Measurements from ENCODE around the gene GAB2. TPM values are rescaled to one million over a fixed set of nuclear protein-coding genes. Genes with fewer than 3 reads are reported as not detected.

The GAB2 gene
- total RNA-seq, 3 donors from 2014 or later: 1.9 to 3.2 (median 3.2) TPM

- no peak for DNase-seq
- Mint-ChIP-seq H3K4me3 (no peak overlapping the region), H3K27me3 (ENCODE audit: low read depth) (no peaks in the 10 kb centered on the region), H3K9me3 (no peaks in the 10 kb centered on the region), H3K4me1 (ENCODE audit: low read depth) (peaks cover 6% of the 10 kb centered on the region), H3K36me3 (ENCODE audit: insufficient read depth) (no peaks in the 10 kb centered on the region)
- ATAC-seq: no peak
These were observed 62.3 kb downstream of the GAB2 start for GRCh38 chr11:78355309-78355705.

- Mint-ChIP-seq H3K4me1 (ENCODE audit: low read depth) (peaks cover 13% of the 10 kb centered on the region), H3K4me3 (no peak overlapping the region), H3K27me3 (ENCODE audit: low read depth) (no peaks in the 10 kb centered on the region), H3K36me3 (ENCODE audit: insufficient read depth) (no peaks in the 10 kb centered on the region), H3K9me3 (no peaks in the 10 kb centered on the region)
- DNase-seq (no peak), ATAC-seq (no peak)
These were observed 63.0 kb downstream of the GAB2 start for GRCh38 chr11:78354408-78355308.

- Mint-ChIP-seq H3K4me3 (no peak overlapping the region), H3K4me1 (ENCODE audit: low read depth) (peaks cover 16% of the 10 kb centered on the region), H3K36me3 (ENCODE audit: insufficient read depth) (no peaks in the 10 kb centered on the region), H3K9me3 (no peaks in the 10 kb centered on the region), H3K27me3 (ENCODE audit: low read depth) (no peaks in the 10 kb centered on the region)
- ATAC-seq (no peak), DNase-seq (no peak)
These were observed 65.4 kb downstream of the GAB2 start for GRCh38 chr11:78351979-78352841.

- Mint-ChIP-seq H3K27me3 (ENCODE audit: low read depth) (no peaks in the 10 kb centered on the region), H3K9me3 (no peaks in the 10 kb centered on the region), H3K4me1 (ENCODE audit: low read depth) (peaks cover 16% of the 10 kb centered on the region), H3K4me3 (no peak overlapping the region), H3K36me3 (ENCODE audit: insufficient read depth) (no peaks in the 10 kb centered on the region)
- ATAC-seq (no peak), DNase-seq (no peak)
These were observed 66.4 kb downstream of the GAB2 start for GRCh38 chr11:78351193-78351592.

GRCh38 chr11:78350646-78351165 lies 66.9 kb downstream of the GAB2 start:
- Mint-ChIP-seq H3K9me3 (no peaks in the 10 kb centered on the region), H3K36me3 (ENCODE audit: insufficient read depth) (no peaks in the 10 kb centered on the region), H3K27me3 (ENCODE audit: low read depth) (no peaks in the 10 kb centered on the region), H3K4me3 (no peak overlapping the region), H3K4me1 (ENCODE audit: low read depth) (peaks cover 16% of the 10 kb centered on the region)
- no peak for ATAC-seq
- no peak for DNase-seq

- DNase-seq (no peak), ATAC-seq (no peak)
- peak overlapping the region; percentile 59 for H3K4me3 Mint-ChIP-seq
- no peaks in the 10 kb centered on the region for H3K27me3 Mint-ChIP-seq (ENCODE audit: low read depth)
- peaks cover 16% of the 10 kb centered on the region for H3K4me1 Mint-ChIP-seq (ENCODE audit: low read depth)
- no peaks in the 10 kb centered on the region for H3K36me3 Mint-ChIP-seq (ENCODE audit: insufficient read depth)
- no peaks in the 10 kb centered on the region for H3K9me3 Mint-ChIP-seq
These were observed 67.5 kb downstream of the GAB2 start for GRCh38 chr11:78350091-78350645.

- DNase-seq: no peak
- H3K4me1 Mint-ChIP-seq (ENCODE audit: low read depth): peaks cover 16% of the 10 kb centered on the region
These were observed 68.0 kb downstream of the GAB2 start for GRCh38 chr11:78349624-78350023.

GRCh38 chr11:78349114-78349513 lies 68.5 kb downstream of the GAB2 start:
- Mint-ChIP-seq H3K4me3 (no peak overlapping the region), H3K4me1 (ENCODE audit: low read depth) (peaks cover 16% of the 10 kb centered on the region), H3K27me3 (ENCODE audit: low read depth) (no peaks in the 10 kb centered on the region), H3K36me3 (ENCODE audit: insufficient read depth) (no peaks in the 10 kb centered on the region), H3K9me3 (no peaks in the 10 kb centered on the region)
- ATAC-seq: no peak
- DNase-seq: no peak

More at GRCh38 chr11:78349624-78350023, 68.0 kb downstream of the GAB2 start:
- no peak for ATAC-seq
- H3K27me3 Mint-ChIP-seq (ENCODE audit: low read depth): no peaks in the 10 kb centered on the region
- H3K36me3 Mint-ChIP-seq (ENCODE audit: insufficient read depth): no peaks in the 10 kb centered on the region
- H3K9me3 Mint-ChIP-seq: no peaks in the 10 kb centered on the region
- no peak overlapping the region for H3K4me3 Mint-ChIP-seq

GRCh38 chr11:78347956-78348355 lies 69.7 kb downstream of the GAB2 start:
- H3K27me3 Mint-ChIP-seq (ENCODE audit: low read depth): no peaks in the 10 kb centered on the region
- ATAC-seq (no peak), DNase-seq (no peak)
- H3K4me1 Mint-ChIP-seq (ENCODE audit: low read depth): peaks cover 16% of the 10 kb centered on the region
- H3K36me3 Mint-ChIP-seq (ENCODE audit: insufficient read depth): no peaks in the 10 kb centered on the region
- no peak overlapping the region for H3K4me3 Mint-ChIP-seq
- no peaks in the 10 kb centered on the region for H3K9me3 Mint-ChIP-seq

GRCh38 chr11:78346799-78347198 lies 70.8 kb downstream of the GAB2 start:
- ATAC-seq: no peak
- no peaks in the 10 kb centered on the region for H3K27me3 Mint-ChIP-seq (ENCODE audit: low read depth)
- no peak overlapping the region for H3K4me3 Mint-ChIP-seq
- no peaks in the 10 kb centered on the region for H3K36me3 Mint-ChIP-seq (ENCODE audit: insufficient read depth)
- H3K9me3 Mint-ChIP-seq: no peaks in the 10 kb centered on the region
- no peak for DNase-seq
- peaks cover 16% of the 10 kb centered on the region for H3K4me1 Mint-ChIP-seq (ENCODE audit: low read depth)

GRCh38 chr11:78345450-78345849 lies 72.2 kb downstream of the GAB2 start:
- Mint-ChIP-seq H3K4me1 (ENCODE audit: low read depth) (peaks cover 15% of the 10 kb centered on the region), H3K9me3 (no peaks in the 10 kb centered on the region), H3K36me3 (ENCODE audit: insufficient read depth) (no peaks in the 10 kb centered on the region), H3K4me3 (no peak overlapping the region), H3K27me3 (ENCODE audit: low read depth) (no peaks in the 10 kb centered on the region)
- DNase-seq (no peak), ATAC-seq (no peak)

- no peaks in the 10 kb centered on the region for H3K27me3 Mint-ChIP-seq (ENCODE audit: low read depth)
- H3K4me1 Mint-ChIP-seq (ENCODE audit: low read depth): peaks cover 11% of the 10 kb centered on the region
- no peaks in the 10 kb centered on the region for H3K9me3 Mint-ChIP-seq
- ATAC-seq (no peak), DNase-seq (no peak)
- no peaks in the 10 kb centered on the region for H3K36me3 Mint-ChIP-seq (ENCODE audit: insufficient read depth)
- H3K4me3 Mint-ChIP-seq: no peak overlapping the region
These were observed 72.9 kb downstream of the GAB2 start for GRCh38 chr11:78344676-78345075.

- H3K27me3 Mint-ChIP-seq (ENCODE audit: low read depth): no peaks in the 10 kb centered on the region
- no peak for DNase-seq
These were observed 73.5 kb downstream of the GAB2 start for GRCh38 chr11:78344094-78344493.

GRCh38 chr11:78343303-78343702 lies 74.3 kb downstream of the GAB2 start:
- Mint-ChIP-seq H3K4me1 (ENCODE audit: low read depth) (peaks cover 10% of the 10 kb centered on the region), H3K4me3 (no peak overlapping the region), H3K27me3 (ENCODE audit: low read depth) (no peaks in the 10 kb centered on the region), H3K36me3 (ENCODE audit: insufficient read depth) (no peaks in the 10 kb centered on the region), H3K9me3 (no peaks in the 10 kb centered on the region)
- DNase-seq (no peak), ATAC-seq (no peak)

More at GRCh38 chr11:78344094-78344493, 73.5 kb downstream of the GAB2 start:
- H3K36me3 Mint-ChIP-seq (ENCODE audit: insufficient read depth): no peaks in the 10 kb centered on the region
- H3K4me1 Mint-ChIP-seq (ENCODE audit: low read depth): peaks cover 10% of the 10 kb centered on the region
- H3K4me3 Mint-ChIP-seq: no peak overlapping the region
- no peak for ATAC-seq
- H3K9me3 Mint-ChIP-seq: no peaks in the 10 kb centered on the region
